ENCODE measurements around the gene CRNKL1.

Gene CRNKL1

DNA sequence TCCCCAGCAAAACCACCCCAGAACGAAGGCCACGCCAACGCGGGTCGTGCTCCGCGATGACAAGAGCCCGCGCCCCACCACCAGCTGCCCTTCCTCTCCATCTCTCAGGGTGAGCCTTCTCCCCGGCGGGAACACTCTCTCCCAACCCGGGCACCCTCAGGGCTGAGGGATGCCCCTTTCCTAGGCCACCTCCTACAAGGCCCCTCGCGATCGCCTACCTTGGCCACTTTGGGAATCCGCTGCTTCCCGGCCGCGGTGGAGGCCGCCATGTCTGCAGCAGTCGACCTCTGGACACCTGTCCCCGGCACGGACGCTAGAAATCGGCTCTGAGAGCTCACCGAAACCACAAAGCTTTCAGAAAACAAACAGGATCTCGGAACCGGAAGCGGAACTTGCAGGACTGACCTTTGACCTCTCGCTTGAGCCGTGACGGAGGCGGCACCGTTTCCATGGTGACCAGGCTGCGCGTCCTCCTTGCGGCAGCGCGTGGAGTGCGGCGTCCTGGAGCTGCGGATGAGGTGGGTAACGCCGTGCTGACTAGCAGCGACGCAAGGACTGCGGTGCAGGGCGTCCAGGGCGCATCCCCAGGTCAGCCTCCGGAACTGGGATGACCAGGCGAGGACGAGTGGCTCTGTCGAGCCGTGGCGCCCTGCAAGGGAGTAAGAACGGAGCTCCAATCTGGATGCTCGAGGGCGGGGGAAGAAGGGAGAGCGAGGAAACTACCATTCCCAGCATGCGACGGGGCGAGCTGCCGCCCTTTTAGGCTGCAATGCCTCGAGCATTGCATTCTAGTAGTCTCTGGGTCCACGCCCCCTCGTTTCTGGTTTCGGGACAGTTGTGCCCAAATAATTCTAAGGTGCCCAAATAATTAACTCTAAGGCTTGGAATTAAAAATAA is at the start of gene CRNKL1, which contains the start of gene CFAP61:
Gene CRNKL1 (minus strand): TSS at position 393 of the 897 bp plus-strand sequence. CDS start 124 bp downstream, at position 269.
Gene CFAP61 (plus strand): TSS at position 459 of the 897 bp plus-strand sequence. CDS start 4,122 bp downstream, outside the sequence.
- peak; percentile 95 for DNase-seq (ENCODE audit: low spot score)

DNA sequence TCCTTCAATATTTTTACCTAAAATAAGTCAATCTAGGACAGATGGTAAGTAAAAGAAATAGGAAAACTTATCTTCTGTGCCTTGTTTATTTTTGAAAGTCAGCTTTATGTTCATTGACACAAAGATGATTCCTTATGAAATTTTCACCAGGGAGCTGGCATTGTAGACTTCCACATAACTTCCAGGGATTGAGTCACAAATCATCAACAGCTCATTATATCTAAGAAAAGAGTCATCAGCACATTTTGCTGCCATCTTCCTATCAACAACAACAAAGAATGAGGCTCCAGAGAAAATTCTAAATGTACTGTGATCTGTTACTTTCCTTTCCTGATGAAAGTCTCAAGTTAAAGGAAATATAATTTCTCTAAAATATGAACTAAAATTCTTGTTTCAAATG is 48.6 kb upstream of the CRNKL1 start:
- DNase-seq (ENCODE audit: low spot score), result no peak

- DNase-seq (ENCODE audit: low spot score), result no peak
Observed at GRCh38 chr20:20096421-20096820, 44.2 kb upstream of the CRNKL1 start.

GRCh38 chr20:20095114-20095872 is 43.0 kb upstream of the CRNKL1 start:
- DNase-seq (ENCODE audit: low spot score), result no peak

- DNase-seq (ENCODE audit: low spot score), result no peak
Observed at GRCh38 chr20:20094410-20094809, 42.1 kb upstream of the CRNKL1 start.

DNA sequence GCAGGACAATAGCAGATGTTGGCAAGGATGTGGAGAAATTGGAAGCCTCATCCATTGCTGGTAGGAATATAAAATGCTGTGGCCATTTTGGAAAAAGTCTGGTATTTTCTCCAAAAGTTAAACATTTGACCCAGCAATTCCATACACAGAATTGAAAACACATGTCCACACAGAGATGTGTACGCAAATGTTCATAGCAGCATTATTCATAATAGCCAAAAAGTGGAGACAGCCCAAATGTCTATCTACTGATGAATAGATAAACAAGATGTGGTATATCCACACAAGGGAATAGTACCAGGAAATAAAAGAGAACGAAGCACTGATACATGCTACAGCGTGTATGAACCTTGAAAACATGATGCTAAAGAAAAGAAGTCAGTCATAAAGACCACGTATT is 40.6 kb upstream of the CRNKL1 start:
- no peak for DNase-seq (ENCODE audit: low spot score)

DNA sequence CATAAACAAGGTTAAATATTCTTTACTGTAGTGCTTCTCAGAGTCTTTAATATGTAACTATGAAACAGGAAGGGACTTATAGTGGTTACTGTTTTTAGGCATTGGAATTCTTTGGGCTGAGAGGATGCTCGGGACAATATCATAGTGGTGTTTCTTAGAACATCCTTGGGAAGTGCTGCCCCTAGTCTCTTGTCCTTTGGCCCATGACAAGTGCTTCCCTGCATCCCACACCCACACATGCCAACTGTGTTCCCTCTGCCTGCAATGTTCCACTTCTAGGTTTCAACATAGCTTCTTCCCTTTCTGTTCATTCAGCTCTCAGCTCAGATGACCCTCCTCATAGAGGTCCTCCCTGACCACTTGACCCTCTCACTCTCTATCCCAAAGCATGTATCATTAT is 37.7 kb upstream of the CRNKL1 start:
- DNase-seq (ENCODE audit: low spot score), result no peak

- no peak for DNase-seq (ENCODE audit: low spot score)
Observed at GRCh38 chr20:20089018-20089417, 36.8 kb upstream of the CRNKL1 start.

- no peak for DNase-seq (ENCODE audit: low spot score)
Observed at GRCh38 chr20:20085812-20086211, 33.5 kb upstream of the CRNKL1 start.

DNA sequence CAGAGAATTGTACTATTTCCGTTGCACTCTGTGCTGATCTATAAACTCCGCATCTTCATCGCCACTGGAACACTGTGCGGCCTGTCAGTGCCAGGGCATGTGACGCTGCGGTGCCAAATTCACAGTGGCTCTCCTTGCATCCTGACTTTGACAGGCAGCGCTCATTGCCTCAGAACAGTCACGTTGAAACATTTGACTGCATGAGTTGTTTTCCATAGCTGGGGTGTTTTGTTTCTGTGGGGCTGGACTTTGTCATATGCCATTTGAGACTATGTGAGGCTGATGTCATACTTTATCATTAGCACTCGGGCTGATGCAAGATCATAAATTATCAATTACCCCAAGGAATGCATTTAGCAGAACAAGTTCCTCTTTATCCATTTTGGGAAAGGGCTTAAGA is 32.8 kb upstream of the CRNKL1 start:
- no peak for DNase-seq (ENCODE audit: low spot score)

GRCh38 chr20:20084296-20084752 is 32.1 kb upstream of the CRNKL1 start:
- DNase-seq (ENCODE audit: low spot score), result no peak

DNA sequence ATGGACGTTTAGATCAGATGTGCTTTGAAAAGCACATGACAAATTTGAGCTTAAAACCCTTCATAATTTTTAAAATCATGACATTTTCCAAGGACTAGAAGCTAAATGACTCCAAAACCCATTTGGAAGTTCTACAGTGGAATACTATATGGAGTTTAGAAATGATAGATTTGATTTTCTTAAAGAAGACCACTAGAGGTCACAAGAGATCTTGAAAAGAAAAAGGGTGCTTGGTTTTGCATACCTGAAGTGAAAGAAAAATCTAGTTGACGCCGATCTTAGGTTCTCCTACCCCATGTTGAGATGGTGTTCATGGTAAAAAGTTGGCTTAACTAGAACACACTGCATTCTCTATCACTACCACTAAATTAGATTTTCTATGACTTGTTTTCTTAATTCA is 31.5 kb upstream of the CRNKL1 start:
- peak; percentile 51 for DNase-seq (ENCODE audit: low spot score)

- DNase-seq (ENCODE audit: low spot score), result no peak
Observed at GRCh38 chr20:20079102-20079784, 27.0 kb upstream of the CRNKL1 start.

GRCh38 chr20:20078041-20078440 is 25.8 kb upstream of the CRNKL1 start:
- no peak for DNase-seq (ENCODE audit: low spot score)

GRCh38 chr20:20076297-20077065 is 24.2 kb upstream of the CRNKL1 start:
- DNase-seq (ENCODE audit: low spot score), result peak; percentile 96

- DNase-seq (ENCODE audit: low spot score), result no peak
Observed at GRCh38 chr20:20075032-20075431, 22.8 kb upstream of the CRNKL1 start.

- DNase-seq (ENCODE audit: low spot score), result no peak
Observed at GRCh38 chr20:20073801-20074371, 21.6 kb upstream of the CRNKL1 start.

- no peak for DNase-seq (ENCODE audit: low spot score)
Observed at GRCh38 chr20:20070871-20071726, 18.8 kb upstream of the CRNKL1 start.

DNA sequence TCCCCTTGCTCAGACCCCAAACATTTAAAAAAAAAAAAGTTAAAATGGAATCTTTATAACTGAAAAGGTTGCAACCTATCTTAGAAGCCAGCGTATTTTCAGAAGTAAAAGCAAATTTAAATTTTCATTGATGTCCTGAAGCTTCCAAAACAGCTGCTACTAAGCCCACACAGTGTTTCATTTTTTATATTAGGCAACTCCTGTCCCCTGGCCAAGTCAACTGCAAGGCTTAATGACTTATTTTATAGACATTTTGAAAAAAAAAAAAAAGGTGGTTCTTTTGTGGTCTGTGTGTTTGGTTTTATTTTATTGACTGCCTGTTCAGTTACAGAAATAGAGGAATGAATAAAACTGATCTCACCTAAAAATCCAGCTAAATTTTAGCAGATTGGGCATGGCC is 13.1 kb upstream of the CRNKL1 start:
- DNase-seq (ENCODE audit: low spot score), result no peak
